Keratinocyte (primary cell): ENCODE data around the gene SMU1.

Source experiments
- CTCF ChIP-seq, 3 experiments: IDR thresholded peaks in 1 of 3; conservative IDR thresholded peaks in 1 of 3; optimal IDR thresholded peaks in 1 of 3; 2 replicates in 2 of 3; 3 replicates in 1 of 3; pipeline versions ENCODE3 to v1.5.1; 2011; ENCODE audit warnings: low read length in 3 of 3, mild to moderate bottlenecking in 3 of 3, moderate library complexity in 2 of 3, control low read depth in 1 of 3, inconsistent platforms in 1 of 3; ENCODE audit not compliant: insufficient read depth in 2 of 3; ENCODE audit errors: extremely low read depth in 1 of 3
- EZH2 ChIP-seq: IDR thresholded peaks from one replicate; pipeline ENCODE4 v1.6.1; 2012; ENCODE audit warnings: inconsistent platforms, mild to moderate bottlenecking, low read length, moderate library complexity

DNA sequence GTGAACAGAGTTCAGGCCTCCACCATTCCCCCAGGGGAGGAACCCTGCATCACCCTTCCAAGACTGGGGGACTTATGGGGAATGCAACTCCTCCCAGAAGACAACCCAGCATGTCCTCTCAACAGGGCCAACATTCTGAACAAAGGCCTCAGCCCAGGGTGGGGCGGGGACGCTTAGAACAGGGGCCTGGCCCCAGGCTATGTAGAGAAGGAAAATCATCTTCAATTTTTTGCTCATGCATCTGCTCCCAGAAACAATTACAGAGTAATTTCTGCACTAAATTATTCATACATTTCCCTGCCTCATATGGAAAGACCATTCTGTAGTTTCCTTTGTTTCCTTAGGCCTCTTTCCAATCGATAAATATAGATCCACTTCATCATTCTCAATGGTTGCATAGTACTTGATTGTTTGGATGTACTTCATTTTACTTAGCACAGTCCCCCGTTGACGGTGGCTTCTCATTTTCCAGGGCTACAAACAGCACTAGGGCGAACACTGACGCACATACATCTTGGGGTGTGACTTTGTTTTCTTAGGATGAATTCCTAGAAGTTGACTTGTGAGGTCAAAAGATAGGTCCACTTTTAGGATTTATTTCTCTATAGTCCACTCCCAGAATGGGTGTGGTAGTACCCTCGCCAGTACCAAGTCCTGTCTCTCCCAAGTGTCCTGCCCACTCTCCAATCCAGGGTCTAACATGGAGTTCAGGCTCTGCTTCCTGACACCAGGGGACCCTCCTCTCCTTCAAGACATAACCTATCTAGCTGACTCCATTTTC lies 27.2 kb upstream of the SMU1 start:
- TF ChIP-seq EZH2 = no peak
- no peak for TF ChIP-seq CTCF (optimal IDR thresholded peaks at IDR 0.05 in 1 of 3, IDR thresholded peaks at IDR 0.05 in 1 of 3, conservative IDR thresholded peaks at IDR 0.05 in 1 of 3; ENCODE audit: extremely low read depth in 1 of 3, insufficient read depth in 2 of 3, low read length in 3 of 3)
